RWPE1 (cell line): Measurements from ENCODE around the gene NOTCH3.
A peak's percentile ranks its signal among the peaks of the same experiment; 100 is the strongest.

Experiments
- CTCF ChIA-PET: fragments of 350-600 bp; sonication (Branson Sonifier 250); formaldehyde crosslinking; extraction: SDS; loops from one replicate; lab custom pipeline; 2021; lab: Yijun Ruan, JAX
- POLR2A ChIA-PET: fragments of 400-600 bp; formaldehyde crosslinking; extraction: SDS; loops from one replicate; lab custom pipeline; 2020; ENCODE audit warnings: antibody characterized with exemption; ENCODE audit not compliant: low non-redundant PET; lab: Yijun Ruan, JAX
- DNase-seq: peaks from one replicate; pipeline ENCODE4 v3.0.0; 2012; ENCODE audit warnings: low spot score
- H3K27ac ChIP-seq: fragments of 450-650 bp; 2 replicates; pipeline ENCODE4 v1.5.1; 2017
- CTCF ChIP-seq: fragments of 450-650 bp; conservative IDR thresholded peaks from 2 replicates; pipeline ENCODE4 v1.5.1; 2017; ENCODE audit warnings: low read depth, mild to moderate bottlenecking

Gene NOTCH3

GRCh38 chr19:15200553-15201364 is at the start of gene NOTCH3:
NOTCH3 (minus strand) TSS chr19:15200995; CDS start chr19:15200905, 90 bp downstream.
- ChIA-PET POLR2A (no interaction called here), CTCF (interaction anchor here (0.6 kb wide), 1 partner anchor 177 kb away, joined by 3 read pairs; no protein-coding TSS in a partner anchor)
- no peak for DNase-seq
- H3K27ac ChIP-seq = peak within 1 kb of the TSS; percentile 92
- no peak for TF ChIP-seq CTCF

GRCh38 chr19:15250640-15250993 is 49.8 kb upstream of the NOTCH3 start:
- CTCF ChIA-PET = interaction anchor here (0.6 to 4.5 kb wide), 5 partner anchors 55 to 472 kb away, joined by 3 to 19 read pairs (median 3); no protein-coding TSS in a partner anchor
- TF ChIP-seq CTCF = no peak
- H3K27ac ChIP-seq = peak overlapping the region; percentile 97
- DNase-seq = no peak
- POLR2A ChIA-PET = interaction anchor here (0.5 kb wide), 1 partner anchor 159 kb away, joined by 8 read pairs; no protein-coding TSS in a partner anchor

- POLR2A ChIA-PET = interaction anchor here (0.5 kb wide), 1 partner anchor 158 kb away, joined by 8 read pairs; no protein-coding TSS in a partner anchor
- TF ChIP-seq CTCF = no peak
- CTCF ChIA-PET = interaction anchor here (0.6 to 4.5 kb wide), 6 partner anchors 54 to 471 kb away, joined by 3 to 19 read pairs (median 4); no protein-coding TSS in a partner anchor
- H3K27ac ChIP-seq = peak overlapping the region; percentile 97
- peak; percentile 89 for DNase-seq
Measured at GRCh38 chr19:15249972-15250639, 49.3 kb upstream of the NOTCH3 start.

GRCh38 chr19:15249528-15249874 is 48.7 kb upstream of the NOTCH3 start:
- H3K27ac ChIP-seq = peak overlapping the region; percentile 97
- ChIA-PET POLR2A (no interaction called here), CTCF (interaction anchor here (0.6 to 4.5 kb wide), 3 partner anchors 54 to 298 kb away, joined by 4 to 19 read pairs (median 4); no protein-coding TSS in a partner anchor)
- no peak for DNase-seq
- no peak for TF ChIP-seq CTCF

DNA sequence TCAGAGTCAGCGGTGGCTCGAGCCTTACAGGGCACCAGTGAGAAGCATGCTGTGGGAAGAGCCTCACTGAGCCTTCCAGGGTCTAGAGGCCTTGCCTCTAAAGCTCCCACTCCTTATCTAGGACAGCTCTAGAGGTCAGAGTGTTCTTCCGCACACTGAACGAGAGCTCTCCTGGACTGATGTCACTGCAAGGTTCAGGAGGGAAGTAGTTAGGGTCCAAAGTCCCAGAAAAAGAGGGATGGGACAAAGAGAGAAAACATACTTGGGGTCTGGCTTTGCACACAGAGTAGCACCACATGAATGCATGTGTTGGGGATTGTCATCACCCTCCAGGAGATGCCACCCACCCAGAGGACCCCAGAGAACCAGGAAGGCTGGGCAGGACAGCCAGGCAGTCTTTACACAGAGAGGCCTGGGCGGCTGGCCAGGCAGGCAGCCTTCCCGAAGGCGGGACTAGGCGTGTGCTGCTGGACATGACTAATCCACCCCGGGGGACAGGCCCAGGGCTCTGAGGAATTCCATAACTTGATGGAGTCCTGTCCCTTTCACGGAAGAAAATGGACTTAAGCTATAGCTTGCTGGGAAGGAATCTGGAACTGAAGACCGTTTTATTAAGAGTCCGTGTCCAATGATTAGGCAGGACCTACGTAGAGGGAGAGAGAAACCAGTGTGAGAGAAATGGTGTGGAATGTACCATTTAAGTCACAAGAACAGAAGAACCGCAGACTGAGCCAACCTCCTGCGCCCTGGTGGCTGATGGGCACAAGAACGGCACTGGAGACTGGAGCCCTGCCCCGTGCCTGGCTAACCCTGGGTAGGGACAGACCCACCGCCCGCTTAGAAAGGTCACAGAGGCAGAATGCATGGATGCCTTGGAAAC is 48.1 kb upstream of the NOTCH3 start:
- CTCF ChIA-PET = interaction anchor here (0.6 to 4.5 kb wide), 3 partner anchors 53 to 298 kb away, joined by 4 to 19 read pairs (median 4); no protein-coding TSS in a partner anchor
- POLR2A ChIA-PET = no interaction called here
- peak overlapping the region; percentile 97 for H3K27ac ChIP-seq
- no peak for TF ChIP-seq CTCF
- DNase-seq = peak; percentile 90

DNA sequence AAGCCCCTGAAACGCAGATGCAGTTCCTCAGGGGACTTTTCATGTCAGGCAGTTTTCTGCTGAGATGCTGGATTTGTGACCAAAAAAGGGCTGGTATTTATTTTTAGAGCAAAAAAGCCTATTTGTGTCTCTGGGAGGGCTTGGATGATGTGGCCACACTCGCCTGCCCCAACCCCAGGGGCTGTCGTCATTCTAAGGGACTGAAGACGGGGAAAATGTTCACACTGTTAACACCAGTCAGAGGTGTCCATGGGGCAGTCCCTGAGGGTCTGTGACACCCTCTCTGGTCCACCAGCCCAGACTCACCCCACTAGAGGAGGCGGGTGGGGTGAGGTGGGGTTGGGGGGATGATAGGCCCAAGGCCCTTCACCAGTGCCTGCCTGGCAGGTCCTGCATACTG is 47.3 kb upstream of the NOTCH3 start:
- TF ChIP-seq CTCF = no peak
- ChIA-PET POLR2A (no interaction called here), CTCF (no interaction called here)
- DNase-seq = no peak
- peak overlapping the region; percentile 97 for H3K27ac ChIP-seq
